ENCODE data around the gene PTPRM. TPM values are rescaled to one million over a fixed set of nuclear protein-coding genes. Genes with fewer than 3 reads are reported as not detected.
A peak's percentile ranks its signal among the peaks of the same experiment; 100 is the strongest.

The PTPRM gene
- total RNA-seq, 1 donor from 2014 or later = 109 TPM

- DNase-seq = no peak
Observed at GRCh38 chr18:7626922-7627440, 59.9 kb downstream of the PTPRM start.

- DNase-seq = no peak
Observed at GRCh38 chr18:7629416-7629815, 62.3 kb downstream of the PTPRM start.

GRCh38 chr18:7630731-7631442 lies 63.8 kb downstream of the PTPRM start:
- DNase-seq = no peak

GRCh38 chr18:7632152-7633098 lies 65.3 kb downstream of the PTPRM start:
- peak; percentile 66 for DNase-seq

- DNase-seq = no peak
Observed at GRCh38 chr18:7633171-7633570, 66.1 kb downstream of the PTPRM start.

- no peak for DNase-seq
Observed at GRCh38 chr18:7635948-7636347, 68.8 kb downstream of the PTPRM start.

GRCh38 chr18:7637269-7637668 lies 70.2 kb downstream of the PTPRM start:
- DNase-seq = no peak

GRCh38 chr18:7638321-7638720 lies 71.2 kb downstream of the PTPRM start:
- no peak for DNase-seq

GRCh38 chr18:7641813-7642212 lies 74.7 kb downstream of the PTPRM start:
- no peak for DNase-seq

- no peak for DNase-seq
Observed at GRCh38 chr18:7642331-7642890, 75.3 kb downstream of the PTPRM start.

GRCh38 chr18:7645756-7646155 lies 78.6 kb downstream of the PTPRM start:
- no peak for DNase-seq

GRCh38 chr18:7646174-7646886 lies 79.2 kb downstream of the PTPRM start:
- DNase-seq = no peak

- no peak for DNase-seq
Observed at GRCh38 chr18:7647500-7647899, 80.4 kb downstream of the PTPRM start.

GRCh38 chr18:7657050-7657449 lies 89.9 kb downstream of the PTPRM start:
- peak; percentile 14 for DNase-seq

GRCh38 chr18:7657937-7658336 lies 90.8 kb downstream of the PTPRM start:
- DNase-seq = no peak

- no peak for DNase-seq
Observed at GRCh38 chr18:7658701-7659100, 91.6 kb downstream of the PTPRM start.

- no peak for DNase-seq
Observed at GRCh38 chr18:7661207-7661606, 94.1 kb downstream of the PTPRM start.

GRCh38 chr18:7662866-7663265 lies 95.8 kb downstream of the PTPRM start:
- no peak for DNase-seq

- no peak for DNase-seq
Observed at GRCh38 chr18:7663366-7664312, 96.5 kb downstream of the PTPRM start.

- DNase-seq = no peak
Observed at GRCh38 chr18:7666195-7666776, 99.2 kb downstream of the PTPRM start.

GRCh38 chr18:7668392-7668791 lies 101.3 kb downstream of the PTPRM start:
- DNase-seq = no peak

Data from tongue (tissue), 2 donors.